ENCODE results near the gene PCBP3. TPM values are rescaled to one million over a fixed set of nuclear protein-coding genes. Genes with fewer than 3 reads are reported as not detected.

Gene PCBP3
- total RNA-seq, 2 donors from 2014 or later: 2.1 to 5.3 TPM

DNA sequence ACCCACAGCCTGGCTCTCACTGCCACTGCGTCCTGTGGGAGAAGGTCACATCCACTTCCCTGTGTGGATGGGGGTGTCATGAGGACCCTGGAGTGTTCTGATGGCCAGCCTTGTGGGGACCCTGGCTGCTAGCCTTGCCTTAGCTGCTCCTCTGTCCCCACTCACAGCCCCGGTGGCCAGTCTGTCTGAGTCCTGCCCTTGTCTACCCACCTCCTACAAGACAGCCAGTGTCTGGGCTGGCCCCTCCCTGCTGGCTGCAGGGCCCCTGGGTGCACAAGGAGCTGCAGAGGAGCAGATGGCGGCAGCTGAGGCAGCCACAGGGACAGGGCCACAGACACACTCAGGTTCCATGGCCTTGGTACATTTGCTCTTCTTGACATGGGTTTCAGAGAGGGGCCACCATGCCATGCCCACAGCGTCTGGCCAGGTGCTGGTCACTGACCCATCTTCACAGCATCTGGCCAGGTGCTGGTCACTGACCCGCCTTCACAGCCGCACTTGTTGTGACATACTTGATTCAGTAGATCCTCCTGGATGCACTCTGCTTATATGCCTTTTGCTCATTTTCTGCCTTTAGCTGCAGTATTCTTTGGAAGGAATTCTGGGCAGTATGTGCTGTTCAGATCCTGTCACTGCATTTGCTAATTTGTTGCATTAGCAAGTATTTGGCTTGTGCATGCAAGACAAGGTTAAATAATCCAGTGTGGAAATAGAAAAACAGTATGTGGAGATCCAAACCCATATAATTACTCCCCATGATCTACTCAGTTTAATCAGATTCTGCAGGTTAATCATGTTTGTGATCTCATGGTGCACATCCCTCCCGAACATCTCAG is 157.8 kb downstream of the PCBP3 start:
- intact Hi-C loops (cut with DNase I): no loop called here
- Histone ChIP-seq H3K4me1 (no peaks in the 10 kb centered on the region), H3K36me3 (no peaks in the 10 kb centered on the region), H3K27ac (no peak overlapping the region), H3K9me3 (no peaks in the 10 kb centered on the region), H3K27me3 (no peaks in the 10 kb centered on the region), H3K9ac (ENCODE audit: low read depth in 2 of 2, low read length in 2 of 2) (no peak overlapping the region), H3K4me3 (no peak overlapping the region)
- TF ChIP-seq, protein P1, sequence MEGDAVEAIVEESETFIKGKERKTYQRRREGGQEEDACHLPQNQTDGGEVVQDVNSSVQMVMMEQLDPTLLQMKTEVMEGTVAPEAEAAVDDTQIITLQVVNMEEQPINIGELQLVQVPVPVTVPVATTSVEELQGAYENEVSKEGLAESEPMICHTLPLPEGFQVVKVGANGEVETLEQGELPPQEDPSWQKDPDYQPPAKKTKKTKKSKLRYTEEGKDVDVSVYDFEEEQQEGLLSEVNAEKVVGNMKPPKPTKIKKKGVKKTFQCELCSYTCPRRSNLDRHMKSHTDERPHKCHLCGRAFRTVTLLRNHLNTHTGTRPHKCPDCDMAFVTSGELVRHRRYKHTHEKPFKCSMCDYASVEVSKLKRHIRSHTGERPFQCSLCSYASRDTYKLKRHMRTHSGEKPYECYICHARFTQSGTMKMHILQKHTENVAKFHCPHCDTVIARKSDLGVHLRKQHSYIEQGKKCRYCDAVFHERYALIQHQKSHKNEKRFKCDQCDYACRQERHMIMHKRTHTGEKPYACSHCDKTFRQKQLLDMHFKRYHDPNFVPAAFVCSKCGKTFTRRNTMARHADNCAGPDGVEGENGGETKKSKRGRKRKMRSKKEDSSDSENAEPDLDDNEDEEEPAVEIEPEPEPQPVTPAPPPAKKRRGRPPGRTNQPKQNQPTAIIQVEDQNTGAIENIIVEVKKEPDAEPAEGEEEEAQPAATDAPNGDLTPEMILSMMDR (IDR thresholded peaks at IDR 0.05): no peak
- no peak for DNase-seq

DNA sequence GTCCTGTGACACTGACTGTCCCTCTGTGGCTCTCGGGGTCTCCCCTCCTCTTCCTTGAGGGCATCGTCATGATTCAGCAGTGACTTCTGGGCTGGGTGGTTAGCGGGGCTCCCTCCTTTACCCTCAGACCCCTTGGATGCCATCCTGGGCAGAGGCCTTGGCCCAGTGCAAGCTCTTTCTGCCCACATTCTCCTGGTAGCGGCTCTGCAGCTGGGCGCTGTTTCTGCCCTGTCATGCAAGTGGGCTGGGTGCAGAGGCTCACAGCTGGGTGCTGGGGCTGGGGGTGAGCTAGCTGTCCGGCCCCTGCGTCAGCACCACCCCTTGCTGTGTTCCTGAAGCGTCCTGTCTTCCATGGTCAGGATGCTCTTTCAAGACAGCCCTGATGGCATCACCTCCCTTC is 158.5 kb downstream of the PCBP3 start:
- H3K27me3 ChIP-seq: no peaks in the 10 kb centered on the region
- DNase-seq: no peak
- intact Hi-C loops (cut with DNase I): no loop called here

DNA sequence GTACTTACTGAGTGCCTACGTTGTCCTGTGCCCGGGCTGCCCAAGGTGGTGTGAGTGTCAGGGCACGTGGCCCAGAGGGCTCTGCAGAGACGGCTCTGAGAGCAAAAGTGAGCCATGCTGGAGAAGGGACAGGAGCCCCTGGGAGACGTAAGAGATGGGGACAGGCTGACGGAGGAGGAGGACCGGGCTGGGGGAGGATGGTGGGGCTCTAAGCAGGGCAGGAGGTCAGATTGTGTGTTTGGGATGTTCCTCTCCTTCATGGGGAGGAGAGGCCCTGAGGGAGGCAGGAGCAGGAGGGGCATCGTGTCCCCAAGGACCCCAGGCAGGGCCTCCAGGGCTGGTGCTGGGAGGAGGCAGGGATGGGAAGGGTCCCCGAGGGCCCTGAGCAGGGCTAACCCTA is 158.9 kb downstream of the PCBP3 start:
- no peaks in the 10 kb centered on the region for H3K36me3 ChIP-seq
- H3K27ac ChIP-seq: no peak overlapping the region
- intact Hi-C loops (cut with DNase I): no loop called here
- H3K9me3 ChIP-seq: no peaks in the 10 kb centered on the region
- H3K4me3 ChIP-seq: no peak overlapping the region
- DNase-seq: no peak
- H3K4me1 ChIP-seq: no peaks in the 10 kb centered on the region
- H3K27me3 ChIP-seq: no peaks in the 10 kb centered on the region
- no peak overlapping the region for H3K9ac ChIP-seq (ENCODE audit: low read depth in 2 of 2, low read length in 2 of 2)
- TF ChIP-seq, protein P1 (IDR thresholded peaks at IDR 0.05): no peak

More for the DNA sequence above, 158.5 kb downstream of the PCBP3 start:
- Histone ChIP-seq H3K36me3 (no peaks in the 10 kb centered on the region), H3K9ac (ENCODE audit: low read depth in 2 of 2, low read length in 2 of 2) (no peak overlapping the region), H3K27ac (no peak overlapping the region), H3K4me1 (no peaks in the 10 kb centered on the region), H3K9me3 (no peaks in the 10 kb centered on the region), H3K4me3 (no peak overlapping the region)
- TF ChIP-seq, protein P1 (IDR thresholded peaks at IDR 0.05): no peak

DNA sequence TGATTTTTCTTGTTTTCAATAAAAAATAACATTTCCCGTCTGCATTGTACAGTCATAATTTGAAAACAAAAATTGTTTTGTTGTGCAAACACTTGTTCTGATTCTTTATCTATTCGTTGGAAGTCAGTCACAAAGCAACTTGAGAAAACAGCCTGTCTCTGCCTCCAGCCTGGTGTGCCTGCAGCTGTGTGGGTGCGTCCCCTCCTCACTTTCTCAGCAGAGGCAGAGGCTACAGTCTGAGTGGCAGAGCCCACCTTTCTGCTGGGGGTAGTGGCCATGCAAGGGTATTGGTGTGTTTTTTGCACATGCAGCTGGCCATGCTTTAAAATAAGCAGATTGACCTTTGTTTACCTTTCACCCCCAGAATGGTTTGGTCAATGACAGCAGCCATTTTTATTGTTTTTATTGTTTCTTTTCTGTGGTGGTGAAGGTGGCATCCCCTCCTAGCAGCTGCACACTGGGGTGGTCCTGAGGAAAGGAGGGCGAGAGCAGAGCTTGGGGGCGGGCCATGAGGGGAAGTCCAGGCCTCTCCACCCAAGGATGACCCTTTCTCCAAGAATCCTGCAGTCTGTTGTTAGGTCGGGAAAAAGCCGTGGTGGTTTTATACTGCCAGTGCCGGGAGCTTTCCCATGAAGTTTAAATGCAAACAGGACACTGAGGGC is 159.6 kb downstream of the PCBP3 start:
- no peak overlapping the region for H3K27ac ChIP-seq
- intact Hi-C loops (cut with DNase I): no loop called here
- no peaks in the 10 kb centered on the region for H3K27me3 ChIP-seq
- no peaks in the 10 kb centered on the region for H3K4me1 ChIP-seq
- DNase-seq: no peak
- TF ChIP-seq, protein P1 (IDR thresholded peaks at IDR 0.05): no peak
- H3K9ac ChIP-seq (ENCODE audit: low read depth in 2 of 2, low read length in 2 of 2): no peak overlapping the region
- no peak overlapping the region for H3K4me3 ChIP-seq
- H3K36me3 ChIP-seq: no peaks in the 10 kb centered on the region
- no peaks in the 10 kb centered on the region for H3K9me3 ChIP-seq

DNA sequence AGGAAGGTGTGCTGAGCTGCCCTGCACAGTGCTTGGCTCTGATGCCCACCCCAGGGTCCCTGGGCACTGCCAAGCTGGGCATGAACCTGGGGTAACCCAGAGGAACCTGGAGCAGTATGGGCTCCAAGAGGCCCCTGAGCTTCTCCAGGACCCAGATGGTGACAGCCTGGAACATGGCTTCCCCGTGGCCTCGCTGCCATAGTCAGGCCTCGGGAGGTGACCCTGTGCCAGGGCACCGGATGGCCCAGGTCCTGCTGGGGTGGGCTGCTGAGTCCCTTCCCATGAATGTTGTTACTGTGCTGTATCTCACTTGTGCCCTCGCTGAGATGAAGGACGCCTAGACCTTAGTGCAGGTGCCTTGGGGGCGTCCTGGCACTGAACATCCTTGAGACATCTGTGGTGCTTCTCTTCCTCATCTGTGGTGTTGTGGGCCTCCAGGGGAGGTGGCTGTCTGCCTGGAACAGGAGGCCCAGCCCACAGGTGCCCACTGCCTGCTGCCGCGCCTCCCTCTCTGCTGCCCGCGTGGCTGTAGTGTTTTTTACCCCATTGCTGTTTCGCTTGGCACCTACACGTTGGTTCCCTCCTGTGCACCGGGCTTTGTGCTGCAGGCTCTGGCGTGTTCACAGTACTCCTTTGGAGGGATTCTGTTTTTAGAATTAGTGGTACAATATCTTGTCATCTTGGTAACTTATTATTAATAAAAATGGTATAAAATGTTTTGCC is 160.3 kb downstream of the PCBP3 start:
- H3K9ac ChIP-seq (ENCODE audit: low read depth in 2 of 2, low read length in 2 of 2): no peak overlapping the region
- TF ChIP-seq, protein P1 (IDR thresholded peaks at IDR 0.05): no peak
- H3K27me3 ChIP-seq: no peaks in the 10 kb centered on the region
- no peaks in the 10 kb centered on the region for H3K4me1 ChIP-seq
- intact Hi-C loops (cut with DNase I): no loop called here
- no peaks in the 10 kb centered on the region for H3K9me3 ChIP-seq
- H3K27ac ChIP-seq: no peak overlapping the region
- no peak for DNase-seq
- no peak overlapping the region for H3K4me3 ChIP-seq
- H3K36me3 ChIP-seq: no peaks in the 10 kb centered on the region
